Activated T-helper 1 cell treated with anti-CD3 and anti-CD28 coated beads, Interleukin-2, amount 50 U/mL, for 16 hours (primary cell): ENCODE measurements around the gene ZNF765.
"Not testable (repeated sequence)": the region's sequence is repeated elsewhere in the genome, so short reads cannot be mapped to it uniquely, and the experiment has no call there.

Source experiments
- DNase-seq, 2 donors: peaks; one replicate each; pipeline ENCODE4 v3.0.0-alpha.2; 2020; ENCODE audit warnings: low read depth in 1 of 2, low spot score in 1 of 2

Gene ZNF765

GRCh38 chr19:53420520-53421315 is 25.8 kb downstream of the ZNF765 start:
- not testable (repeated sequence) for DNase-seq

- DNase-seq, result no peak
Observed at GRCh38 chr19:53422551-53422950, 27.6 kb downstream of the ZNF765 start.

- not testable (repeated sequence) for DNase-seq
Observed at GRCh38 chr19:53423074-53423473, 28.1 kb downstream of the ZNF765 start.

GRCh38 chr19:53423680-53424079 is 28.7 kb downstream of the ZNF765 start:
- DNase-seq, result not testable (repeated sequence)

- DNase-seq, result peak; percentile 35 to 45
Observed at GRCh38 chr19:53424968-53425597, 30.1 kb downstream of the ZNF765 start.

GRCh38 chr19:53431399-53432087 is 36.6 kb downstream of the ZNF765 start, which contains the start of gene ZNF761:
ZNF761 (plus strand) TSS chr19:53431984; CDS start chr19:53447269, 15,285 bp downstream.
- peak; percentile 97 to 98 for DNase-seq

GRCh38 chr19:53432088-53432661 is 37.2 kb downstream of the ZNF765 start:
- no peak for DNase-seq

GRCh38 chr19:53443809-53444208 is 48.9 kb downstream of the ZNF765 start:
- not testable (repeated sequence) for DNase-seq

- not testable (repeated sequence) for DNase-seq
Observed at GRCh38 chr19:53447196-53447595, 52.2 kb downstream of the ZNF765 start.

GRCh38 chr19:53455828-53456227 is 60.9 kb downstream of the ZNF765 start:
- no peak for DNase-seq

GRCh38 chr19:53460131-53460721 is 65.3 kb downstream of the ZNF765 start:
- not testable (repeated sequence) for DNase-seq

- DNase-seq, result no peak
Observed at GRCh38 chr19:53461866-53462265, 66.9 kb downstream of the ZNF765 start.

GRCh38 chr19:53462861-53463260 is 67.9 kb downstream of the ZNF765 start:
- no peak for DNase-seq

- no peak for DNase-seq
Observed at GRCh38 chr19:53463263-53463662, 68.3 kb downstream of the ZNF765 start.

- DNase-seq, result no peak
Observed at GRCh38 chr19:53466726-53467484, 72.0 kb downstream of the ZNF765 start.

- DNase-seq, result peak; percentile 91 to 96
Observed at GRCh38 chr19:53467485-53468262, 72.7 kb downstream of the ZNF765 start, which contains the start of gene ZNF813. ZNF813 (plus strand) TSS chr19:53467733; CDS start chr19:53483823, 16,090 bp downstream.

GRCh38 chr19:53468628-53469027 is 73.7 kb downstream of the ZNF765 start:
- DNase-seq, result not testable (repeated sequence)

- no peak for DNase-seq
Observed at GRCh38 chr19:53471916-53472315, 77.0 kb downstream of the ZNF765 start.

- not testable (repeated sequence) for DNase-seq
Observed at GRCh38 chr19:53474832-53475231, 79.9 kb downstream of the ZNF765 start.
